HG03159 (cell line): Measurements from ENCODE around the gene SPAG5.

Source experiments
- ATAC-seq: cut with Tn5 transposase; IDR thresholded peaks from one replicate; pipeline ENCODE4 v1.9.1; 2021; ENCODE audit warnings: mild to moderate bottlenecking, moderate library complexity; ENCODE audit not compliant: unreplicated experiment

Gene SPAG5

GRCh38 chr17:28547623-28548416 is 51.0 kb downstream of the SPAG5 start:
- no peak for ATAC-seq

GRCh38 chr17:28547096-28547622 is 51.7 kb downstream of the SPAG5 start:
- no peak for ATAC-seq

GRCh38 chr17:28545787-28546415 is 52.9 kb downstream of the SPAG5 start:
- no peak for ATAC-seq

- no peak for ATAC-seq
Observed at GRCh38 chr17:28545141-28545503, 53.7 kb downstream of the SPAG5 start.

GRCh38 chr17:28544402-28545140 is 54.3 kb downstream of the SPAG5 start:
- ATAC-seq, result no peak

- no peak for ATAC-seq
Observed at GRCh38 chr17:28541439-28541838, 57.4 kb downstream of the SPAG5 start.

- no peak for ATAC-seq
Observed at GRCh38 chr17:28540231-28540630, 58.6 kb downstream of the SPAG5 start.

GRCh38 chr17:28538296-28538895 is 60.4 kb downstream of the SPAG5 start:
- no peak for ATAC-seq

GRCh38 chr17:28537219-28537610 is 61.6 kb downstream of the SPAG5 start:
- ATAC-seq, result no peak

GRCh38 chr17:28536532-28537218 is 62.1 kb downstream of the SPAG5 start:
- no peak for ATAC-seq

GRCh38 chr17:28534740-28535375 is 64.0 kb downstream of the SPAG5 start:
- ATAC-seq, result no peak

- ATAC-seq, result no peak
Observed at GRCh38 chr17:28533091-28533807, 65.6 kb downstream of the SPAG5 start.

- ATAC-seq, result no peak
Observed at GRCh38 chr17:28532050-28532960, 66.5 kb downstream of the SPAG5 start.

- ATAC-seq, result no peak
Observed at GRCh38 chr17:28530926-28531325, 67.9 kb downstream of the SPAG5 start.

GRCh38 chr17:28530250-28530649 is 68.6 kb downstream of the SPAG5 start:
- ATAC-seq, result no peak

GRCh38 chr17:28529013-28529400 is 69.8 kb downstream of the SPAG5 start:
- no peak for ATAC-seq

- ATAC-seq, result no peak
Observed at GRCh38 chr17:28528327-28529012, 70.4 kb downstream of the SPAG5 start.

- no peak for ATAC-seq
Observed at GRCh38 chr17:28527859-28528258, 71.0 kb downstream of the SPAG5 start.
